Stimulated activated CD8-positive, alpha-beta memory T cell treated with anti-CD3 and anti-CD28 coated beads, Interleukin-4, amount 100 ng/mL, for 1 hour (primary cell): ENCODE data around the gene RDH5.

Source experiments
- DNase-seq, 2 donors: peaks; one replicate each; pipeline ENCODE4 v3.0.0-alpha.2; 2020; ENCODE audit warnings: low read depth in 2 of 2, low spot score in 1 of 2

RDH5 gene

GRCh38 chr12:55712700-55713415 is 7.3 kb upstream of the RDH5 start:
- DNase-seq, result no peak

GRCh38 chr12:55713721-55714120 is 6.5 kb upstream of the RDH5 start:
- DNase-seq, result no peak

- no peak for DNase-seq
These were observed 4.9 kb upstream of the RDH5 start for GRCh38 chr12:55715169-55715764.

GRCh38 chr12:55715833-55716581 is 4.2 kb upstream of the RDH5 start, which contains the start of gene BLOC1S1:
Gene BLOC1S1 (plus strand): TSS chr12:55716046. CDS start chr12:55716052, 6 bp downstream.
- peak; percentile 77 to 84 for DNase-seq

- no peak for DNase-seq
These were observed 3.6 kb upstream of the RDH5 start for GRCh38 chr12:55716582-55716957.

GRCh38 chr12:55717011-55718007 is 2.9 kb upstream of the RDH5 start:
- DNase-seq, result no peak

GRCh38 chr12:55718015-55718414 is 2.2 kb upstream of the RDH5 start:
- no peak for DNase-seq

GRCh38 chr12:55718624-55719275 is 1.4 kb upstream of the RDH5 start:
- DNase-seq, result no peak

GRCh38 chr12:55719371-55719770 is 822 bp upstream of the RDH5 start:
- no peak for DNase-seq

- no peak for DNase-seq
These were observed 776 bp downstream of the RDH5 start for GRCh38 chr12:55720894-55721444.

- DNase-seq, result no peak
These were observed 1.5 kb downstream of the RDH5 start for GRCh38 chr12:55721601-55722213.

GRCh38 chr12:55722948-55723347 is 2.8 kb downstream of the RDH5 start:
- DNase-seq, result no peak

GRCh38 chr12:55723516-55724225 is 3.5 kb downstream of the RDH5 start:
- no peak for DNase-seq

- no peak for DNase-seq
These were observed 4.2 kb downstream of the RDH5 start for GRCh38 chr12:55724226-55724939.

GRCh38 chr12:55724940-55725309 is 4.7 kb downstream of the RDH5 start:
- no peak for DNase-seq

- no peak for DNase-seq
These were observed 5.4 kb downstream of the RDH5 start for GRCh38 chr12:55725556-55725955.

GRCh38 chr12:55726971-55727370 is 6.8 kb downstream of the RDH5 start:
- no peak for DNase-seq

GRCh38 chr12:55727643-55728185 is 7.5 kb downstream of the RDH5 start:
- DNase-seq, result no peak
